CD14-positive monocyte (primary cell): ENCODE results near the gene SLC46A2. TPM values are rescaled to one million over a fixed set of nuclear protein-coding genes. Genes with fewer than 3 reads are reported as not detected.

ENCODE experiments used
- DNase-seq, 3 donors: peaks; one replicate each; pipeline ENCODE4 v3.0.0-alpha.2; 2011 to 2022
- H2AFZ ChIP-seq: 2 replicates; pipeline ENCODE4 v1.6.0; 2012; ENCODE audit warnings: mild to moderate bottlenecking, low read depth, low read length, inconsistent platforms; ENCODE audit not compliant: insufficient read depth, poor library complexity, severe bottlenecking
- H3K27ac ChIP-seq, 2 donors: 1 replicate in 1 of 2; 2 replicates in 1 of 2; pipeline ENCODE4 v1.5.1; 2012 to 2013; ENCODE audit warnings: low read length in 2 of 2, control low read depth in 1 of 2, inconsistent platforms in 1 of 2, low read depth in 1 of 2, mild to moderate bottlenecking in 1 of 2
- H3K27me3 ChIP-seq, 2 donors: one replicate each; pipeline versions ENCODE4 v1.6.0 to v1.6.1; 2011 to 2013; ENCODE audit warnings: low read length in 2 of 2; ENCODE audit not compliant: control insufficient read depth in 2 of 2, insufficient read depth in 2 of 2
- H3K36me3 ChIP-seq, 2 donors: replicated peaks in 1 of 2; 1 replicate in 1 of 2; 2 replicates in 1 of 2; pipeline versions ENCODE4 v1.5.1 to v1.6.1; 2012 to 2013; ENCODE audit warnings: low read length in 2 of 2, control low read depth in 1 of 2, inconsistent platforms in 1 of 2, mild to moderate bottlenecking in 1 of 2; ENCODE audit not compliant: insufficient read depth in 2 of 2, control insufficient read depth in 1 of 2
- H3K4me1 ChIP-seq, 2 donors: 1 replicate in 1 of 2; 2 replicates in 1 of 2; pipeline versions ENCODE4 v1.5.1 to v1.6.1; 2012 to 2013; ENCODE audit warnings: low read length in 2 of 2, control low read depth in 1 of 2, inconsistent platforms in 1 of 2, mild to moderate bottlenecking in 1 of 2, moderate library complexity in 1 of 2; ENCODE audit not compliant: insufficient read depth in 2 of 2, control insufficient read depth in 1 of 2
- H3K4me2 ChIP-seq: replicated peaks from 2 replicates; pipeline ENCODE3; 2012; ENCODE audit warnings: low read length, moderate library complexity, mild to moderate bottlenecking; ENCODE audit not compliant: poor library complexity, severe bottlenecking; ENCODE audit errors: extremely low read depth
- H3K4me3 ChIP-seq, 3 experiments: fragments of 200-600 bp in 1 of 3; sonication (generic) in 1 of 3; replicated peaks in 1 of 3; 1 replicate in 2 of 3; 2 replicates in 1 of 3; pipeline ENCODE4 v1.5.1; 2011 to 2013; ENCODE audit warnings: low read length in 3 of 3, mild to moderate bottlenecking in 3 of 3, control low read depth in 2 of 3, low read depth in 2 of 3, inconsistent platforms in 1 of 3, moderate library complexity in 1 of 3
- H3K79me2 ChIP-seq: 2 replicates; pipeline ENCODE4 v1.6.0; 2012; ENCODE audit warnings: mild to moderate bottlenecking, control low read depth, inconsistent platforms, low read length, moderate library complexity; ENCODE audit not compliant: insufficient read depth
- H3K9ac ChIP-seq: 2 replicates; pipeline ENCODE4 v1.6.0; 2017; ENCODE audit warnings: low read length, mild to moderate bottlenecking; ENCODE audit not compliant: insufficient read depth, poor library complexity, severe bottlenecking
- H3K9me3 ChIP-seq, 2 donors: replicated peaks in 1 of 2; 1 replicate in 1 of 2; 2 replicates in 1 of 2; pipeline versions ENCODE4 v1.5.1 to v1.6.1; 2012 to 2013; ENCODE audit warnings: low read length in 2 of 2, control low read depth in 1 of 2; ENCODE audit not compliant: control insufficient read depth in 1 of 2, insufficient read depth in 1 of 2
- H4K20me1 ChIP-seq: 2 replicates; pipeline ENCODE4 v1.6.0; 2012; ENCODE audit warnings: mild to moderate bottlenecking, low read length, control low read depth, moderate library complexity; ENCODE audit not compliant: insufficient read depth
- H3K27ac Mint-ChIP-seq, 7 donors: one replicate each; pipeline ENCODE4 v1.8.0; 2020; ENCODE audit warnings: mild to moderate bottlenecking in 7 of 7, mixed read lengths in 7 of 7, moderate library complexity in 6 of 7, inconsistent platforms in 2 of 7
- H3K27me3 Mint-ChIP-seq, 3 donors: one replicate each; pipeline ENCODE4 v1.8.0; 2021 to 2022; ENCODE audit warnings: low read depth in 3 of 3, mild to moderate bottlenecking in 3 of 3, mixed read lengths in 3 of 3, moderate library complexity in 3 of 3, inconsistent platforms in 1 of 3
- H3K36me3 Mint-ChIP-seq, 2 donors: one replicate each; pipeline ENCODE4 v1.8.0; 2020; ENCODE audit warnings: mixed read lengths in 2 of 2, inconsistent platforms in 1 of 2, mild to moderate bottlenecking in 1 of 2
- H3K4me1 Mint-ChIP-seq: one replicate; pipeline ENCODE4 v1.8.0; 2020; ENCODE audit warnings: mild to moderate bottlenecking, mixed read lengths
- H3K4me3 Mint-ChIP-seq, 2 donors: one replicate each; pipeline ENCODE4 v1.8.0; 2020; ENCODE audit warnings: mild to moderate bottlenecking in 2 of 2, mixed read lengths in 2 of 2, moderate library complexity in 1 of 2
- H3K9me3 Mint-ChIP-seq, 7 donors: one replicate each; pipeline ENCODE4 v1.8.0; 2020 to 2022; ENCODE audit warnings: mixed read lengths in 7 of 7, mild to moderate bottlenecking in 6 of 7, moderate library complexity in 6 of 7, inconsistent platforms in 2 of 7
- CTCF ChIP-seq: fragments of 200-600 bp; IDR thresholded peaks from one replicate; pipeline ENCODE4 v1.8.0; 2022; ENCODE audit warnings: antibody characterized with exemption, mild to moderate bottlenecking
- WGBS: methylation state at CpG from one replicate; pipeline ENCODE4 v1.1.5; 2013; ENCODE audit warnings: missing lambda C conversion rate; ENCODE audit not compliant: insufficient coverage; 5-methylcytosine and 5-hydroxymethylcytosine counted together
- intact Hi-C, 2 donors: fragments of 100-400 bp; cut with micrococcal nuclease; formaldehyde crosslinking; loops; one replicate each; pipeline versions ENCODE4 v1.15.0 to v1.15.1; 2023
- polyA plus RNA-seq, 3 donors: library from polyadenylated mRNA; depleted of rRNA in 1 of 3; unstranded in 2 of 3; stranded (reverse) in 1 of 3; fragments of 300-500 nt in 2 of 3; fragments of >200 nt in 1 of 3; fragmentation: Illumina TruSeq in 2 of 3; gene quantifications; 1 replicate in 2 of 3; 2 replicates in 1 of 3; pipeline ENCODE4 v1.2.3, GENCODE V29; 2012 to 2021

The SLC46A2 gene
- polyA plus RNA-seq, 3 donors = 43.5 to 87.0 (median 45.1) TPM

GRCh38 chr9:112853882-112854585 is 36.6 kb downstream of the SLC46A2 start:
- peak overlapping the region in 1 of 7 donors; percentile 71 for H3K27ac Mint-ChIP-seq
- Histone ChIP-seq H3K4me2 (no peak overlapping the region), H3K27me3 (no peaks in the 10 kb centered on the region), H3K27ac (no peak overlapping the region), H2AFZ (no peak overlapping the region), H3K36me3 (peaks cover 8 to 48% of the 10 kb centered on the region in 2 donors), H3K9ac (no peak overlapping the region), H3K9me3 (no peaks in the 10 kb centered on the region), H4K20me1 (no peaks in the 10 kb centered on the region), H3K4me3 (no peak overlapping the region), H3K79me2 (peaks cover 45% of the 10 kb centered on the region), H3K4me1 (peaks cover 71 to 76% of the 10 kb centered on the region in 2 donors)
- no peak for TF ChIP-seq CTCF
- H3K4me1 Mint-ChIP-seq = peaks cover 85% of the 10 kb centered on the region
- no peak for DNase-seq
- no peak overlapping the region for H3K4me3 Mint-ChIP-seq
- H3K27me3 Mint-ChIP-seq = peaks cover 0 to 2% (median 0%) of the 10 kb centered on the region in 3 donors
- WGBS = 87% methylated on average over 11 of the region's 13 CpGs
- intact Hi-C loops = no loop called here
- H3K9me3 Mint-ChIP-seq = peaks cover 0 to 1% (median 0%) of the 10 kb centered on the region in 7 donors
- peaks cover 43 to 66% of the 10 kb centered on the region in 2 donors for H3K36me3 Mint-ChIP-seq

- H3K9ac ChIP-seq = no peak overlapping the region
- no peak overlapping the region for H3K4me3 Mint-ChIP-seq
- peak overlapping the region in 4 of 7 donors; percentile 34 to 86 (median 54) for H3K27ac Mint-ChIP-seq
- intact Hi-C loops = no loop called here
- peak overlapping the region; percentile 11 to 38 for H3K27ac ChIP-seq
- no peaks in the 10 kb centered on the region for H3K27me3 ChIP-seq
- H3K9me3 Mint-ChIP-seq = peaks cover 0 to 1% (median 0%) of the 10 kb centered on the region in 7 donors
- H4K20me1 ChIP-seq = no peaks in the 10 kb centered on the region
- peaks cover 71 to 76% of the 10 kb centered on the region in 2 donors for H3K4me1 ChIP-seq
- no peak for TF ChIP-seq CTCF
- H3K4me2 ChIP-seq = no peak overlapping the region
- no peak for DNase-seq
- H2AFZ ChIP-seq = no peak overlapping the region
- peaks cover 43 to 66% of the 10 kb centered on the region in 2 donors for H3K36me3 Mint-ChIP-seq
- H3K4me3 ChIP-seq = no peak overlapping the region
- H3K79me2 ChIP-seq = peaks cover 52% of the 10 kb centered on the region
- WGBS = 66% methylated on average over 10 of the region's 13 CpGs
- no peaks in the 10 kb centered on the region for H3K9me3 ChIP-seq
- H3K36me3 ChIP-seq = peaks cover 8 to 48% of the 10 kb centered on the region in 2 donors
- peaks cover 85% of the 10 kb centered on the region for H3K4me1 Mint-ChIP-seq
- H3K27me3 Mint-ChIP-seq = peaks cover 0 to 2% (median 0%) of the 10 kb centered on the region in 3 donors
Measured at GRCh38 chr9:112852741-112853504, 37.8 kb downstream of the SLC46A2 start.
